ENCODE data around the gene CDC27.
"Not testable (repeated sequence)": the region's sequence is repeated elsewhere in the genome, so short reads cannot be mapped to it uniquely, and the experiment has no call there.

CDC27 gene

DNA sequence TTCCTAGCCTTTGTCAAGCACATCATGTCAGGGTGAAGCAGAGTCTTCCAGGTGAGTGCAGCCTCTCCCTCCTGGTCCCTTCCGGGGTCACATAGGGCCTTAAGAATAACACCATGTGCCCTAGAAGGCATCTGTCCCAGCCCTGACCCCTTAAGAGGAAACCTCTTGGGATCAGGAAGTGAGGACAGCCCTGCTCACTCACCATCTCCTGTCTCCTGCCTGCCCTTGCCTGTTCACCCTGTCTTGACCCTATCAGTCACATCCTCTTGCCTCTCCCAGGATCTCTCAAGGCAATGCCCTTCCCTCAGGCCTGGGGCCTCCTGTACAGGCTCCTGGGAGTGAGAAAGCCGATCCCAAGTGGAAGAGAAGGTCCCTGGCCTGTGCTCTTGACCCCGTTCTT is 33.9 kb upstream of the CDC27 start:
- no peak for DNase-seq (ENCODE audit: extremely low spot score)
- ChIA-PET CTCF (interaction anchor here (1.4 kb wide), 1 partner anchor 93 kb away, joined by 3 read pairs; no protein-coding TSS in a partner anchor), POLR2A (no interaction called here)
- no peak for TF ChIP-seq FOXM1 (IDR thresholded peaks at IDR 0.05; ENCODE audit: borderline replicate concordance)
- TF ChIP-seq HDGF (IDR thresholded peaks at IDR 0.05; ENCODE audit: borderline replicate concordance), result no peak
- TF ChIP-seq FOXK2 (IDR thresholded peaks at IDR 0.05), result no peak
- no peak for TF ChIP-seq SUZ12 (IDR thresholded peaks at IDR 0.05)
- TF ChIP-seq SP1 (IDR thresholded peaks at IDR 0.05), result no peak
- TF ChIP-seq ZNF384 (IDR thresholded peaks at IDR 0.05), result no peak
- TF ChIP-seq ARNT (IDR thresholded peaks at IDR 0.05), result no peak
- TF ChIP-seq BHLHE40 (IDR thresholded peaks at IDR 0.05; ENCODE audit: borderline replicate concordance), result no peak
- no peak for TF ChIP-seq NFRKB (IDR thresholded peaks at IDR 0.05)
- TF ChIP-seq LEF1 (IDR thresholded peaks at IDR 0.05; ENCODE audit: borderline replicate concordance), result no peak
- no peak for TF ChIP-seq TARDBP (IDR thresholded peaks at IDR 0.05)

DNA sequence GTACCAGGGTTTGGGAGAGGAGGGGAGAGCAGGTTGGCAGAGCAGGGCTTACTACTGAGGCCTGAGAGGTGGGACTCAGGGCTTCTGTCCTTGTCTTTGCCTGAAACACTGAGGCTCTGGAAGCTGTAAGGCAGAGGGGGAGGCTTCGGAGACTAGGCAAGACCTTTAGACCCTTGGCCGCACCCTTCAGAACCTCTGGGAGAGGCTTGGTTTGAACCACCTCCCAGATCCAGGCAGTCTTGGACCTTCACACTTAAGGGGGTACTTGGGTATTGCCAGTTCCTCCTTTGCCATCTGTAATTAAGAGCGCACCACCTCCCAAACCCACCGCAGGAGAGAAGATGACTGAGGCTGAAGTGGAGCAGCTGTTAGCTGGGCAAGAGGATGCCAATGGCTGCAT is 33.0 kb upstream of the CDC27 start:
- TF ChIP-seq TARDBP (IDR thresholded peaks at IDR 0.05), result no peak
- TF ChIP-seq SP1 (IDR thresholded peaks at IDR 0.05), result no peak
- TF ChIP-seq CTBP1 (IDR thresholded peaks at IDR 0.05; ENCODE audit: borderline replicate concordance), result no peak
- no peak for TF ChIP-seq SUZ12 (IDR thresholded peaks at IDR 0.05)
- no peak for TF ChIP-seq L3MBTL2 (conservative IDR thresholded peaks at IDR 0.05)
- no peak for TF ChIP-seq FOXM1 (IDR thresholded peaks at IDR 0.05; ENCODE audit: borderline replicate concordance)
- TF ChIP-seq ARNT (IDR thresholded peaks at IDR 0.05), result no peak
- no peak for TF ChIP-seq BHLHE40 (IDR thresholded peaks at IDR 0.05; ENCODE audit: borderline replicate concordance)
- no peak for TF ChIP-seq LEF1 (IDR thresholded peaks at IDR 0.05; ENCODE audit: borderline replicate concordance)
- TF ChIP-seq NFRKB (IDR thresholded peaks at IDR 0.05), result no peak
- POLR2A ChIA-PET, result no interaction called here
- no peak for DNase-seq (ENCODE audit: extremely low spot score)
- CTCF ChIA-PET, result no interaction called here

DNA sequence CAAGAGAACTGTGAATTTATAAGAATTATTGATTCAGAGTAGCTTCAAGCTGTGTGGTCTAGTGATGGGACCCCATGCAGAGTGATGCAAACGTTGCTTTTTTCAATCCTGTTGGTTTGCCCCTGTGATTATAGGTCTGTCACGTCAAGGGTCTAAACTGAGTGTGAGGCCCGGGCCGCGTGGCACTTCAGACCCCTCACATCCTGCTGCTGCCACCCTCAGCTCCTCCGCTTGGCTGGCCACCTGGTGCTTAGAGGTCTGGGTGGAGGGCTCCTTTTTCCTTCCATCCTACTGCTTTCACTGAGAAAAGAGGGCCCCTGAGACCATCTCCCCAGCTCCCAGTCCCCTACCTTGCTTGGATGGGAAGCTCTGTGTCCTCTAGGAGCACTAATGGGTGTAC is 32.1 kb upstream of the CDC27 start:
- ChIA-PET POLR2A (no interaction called here), CTCF (no interaction called here)
- no peak for DNase-seq (ENCODE audit: extremely low spot score)
- no peak for TF ChIP-seq ARNT (IDR thresholded peaks at IDR 0.05)
- no peak for TF ChIP-seq L3MBTL2 (conservative IDR thresholded peaks at IDR 0.05)
- TF ChIP-seq SP1 (IDR thresholded peaks at IDR 0.05), result no peak
- no peak for TF ChIP-seq HDGF (IDR thresholded peaks at IDR 0.05; ENCODE audit: borderline replicate concordance)
- TF ChIP-seq CTBP1 (IDR thresholded peaks at IDR 0.05; ENCODE audit: borderline replicate concordance), result no peak
- no peak for TF ChIP-seq FOXK2 (IDR thresholded peaks at IDR 0.05)
- TF ChIP-seq BHLHE40 (IDR thresholded peaks at IDR 0.05; ENCODE audit: borderline replicate concordance), result no peak
- no peak for TF ChIP-seq FOXA1 (IDR thresholded peaks at IDR 0.05)
- TF ChIP-seq, protein P1, sequence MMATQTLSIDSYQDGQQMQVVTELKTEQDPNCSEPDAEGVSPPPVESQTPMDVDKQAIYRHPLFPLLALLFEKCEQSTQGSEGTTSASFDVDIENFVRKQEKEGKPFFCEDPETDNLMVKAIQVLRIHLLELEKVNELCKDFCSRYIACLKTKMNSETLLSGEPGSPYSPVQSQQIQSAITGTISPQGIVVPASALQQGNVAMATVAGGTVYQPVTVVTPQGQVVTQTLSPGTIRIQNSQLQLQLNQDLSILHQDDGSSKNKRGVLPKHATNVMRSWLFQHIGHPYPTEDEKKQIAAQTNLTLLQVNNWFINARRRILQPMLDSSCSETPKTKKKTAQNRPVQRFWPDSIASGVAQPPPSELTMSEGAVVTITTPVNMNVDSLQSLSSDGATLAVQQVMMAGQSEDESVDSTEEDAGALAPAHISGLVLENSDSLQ (IDR thresholded peaks at IDR 0.05), result no peak
- no peak for TF ChIP-seq ZNF384 (IDR thresholded peaks at IDR 0.05)
- no peak for TF ChIP-seq ELF4 (IDR thresholded peaks at IDR 0.05)

DNA sequence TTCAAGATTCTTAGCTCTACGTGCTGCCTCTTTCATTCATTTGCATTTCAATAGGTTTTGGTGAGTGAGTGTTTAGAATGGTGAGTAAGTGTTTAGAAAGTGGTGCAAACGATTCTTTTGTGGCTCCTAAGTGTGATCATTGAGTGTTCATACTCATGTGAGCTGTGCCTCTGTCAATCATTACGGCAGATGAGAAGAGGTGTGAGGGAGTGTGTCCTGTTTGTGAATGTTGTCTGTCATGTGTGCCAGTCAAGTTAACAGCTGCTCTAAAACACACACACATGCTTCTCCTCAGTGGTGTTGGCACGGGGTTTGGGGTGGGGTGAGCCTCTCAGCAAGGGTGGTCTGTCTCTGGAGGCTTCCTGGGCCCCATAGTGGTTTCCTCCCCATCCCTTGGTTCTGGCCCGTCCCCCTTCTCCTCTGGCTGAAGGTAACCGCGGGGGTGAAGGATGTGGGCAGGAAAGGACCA is 31.5 kb upstream of the CDC27 start:
- CTCF ChIA-PET, result no interaction called here

DNA sequence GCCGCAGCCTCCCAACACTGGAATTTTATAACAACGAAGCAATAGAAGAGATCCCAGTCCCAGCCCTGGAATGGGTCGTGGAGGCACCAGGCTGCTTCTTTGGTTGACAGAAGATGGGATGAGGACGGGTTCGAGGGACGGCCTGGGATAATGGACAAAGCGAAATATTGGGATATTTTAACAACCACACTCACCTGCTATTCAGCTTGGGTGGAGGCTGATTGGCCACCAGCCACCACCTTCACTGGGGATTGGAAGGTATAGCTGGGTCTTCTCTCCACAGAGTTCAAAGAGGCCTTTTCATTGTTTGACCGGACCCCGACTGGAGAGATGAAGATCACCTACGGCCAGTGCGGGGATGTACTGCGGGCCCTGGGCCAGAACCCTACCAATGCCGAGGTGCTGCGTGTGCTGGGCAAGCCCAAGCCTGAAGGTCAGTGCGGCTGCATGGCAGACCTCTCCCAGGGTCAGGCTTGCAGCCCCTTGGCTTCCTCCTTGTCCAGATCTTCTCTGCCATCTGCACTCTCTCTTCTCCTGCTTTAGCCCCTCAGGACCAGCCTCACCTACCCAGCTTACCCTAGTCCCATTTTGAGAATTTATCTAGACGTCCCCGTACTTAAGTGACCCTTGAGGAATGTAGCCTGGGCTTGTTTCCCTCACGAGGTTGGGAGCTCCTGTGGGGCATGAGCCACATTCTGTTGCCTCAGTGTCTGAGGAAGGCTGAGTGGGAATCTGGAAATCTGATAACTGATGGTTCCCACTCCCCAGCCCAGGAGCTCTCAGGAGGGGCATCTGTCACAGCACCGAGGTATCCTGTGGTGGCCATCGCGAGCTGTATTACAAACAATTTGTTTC is 30.8 kb upstream of the CDC27 start:
- ChIA-PET POLR2A (no interaction called here), CTCF (no interaction called here)
- no peak for DNase-seq (ENCODE audit: extremely low spot score)
- TF ChIP-seq ARNT (IDR thresholded peaks at IDR 0.05), result no peak
- TF ChIP-seq, protein P1 (IDR thresholded peaks at IDR 0.05), result no peak
- no peak for TF ChIP-seq CTBP1 (IDR thresholded peaks at IDR 0.05; ENCODE audit: borderline replicate concordance)
- no peak for TF ChIP-seq BHLHE40 (IDR thresholded peaks at IDR 0.05; ENCODE audit: borderline replicate concordance)
- TF ChIP-seq FOXK2 (IDR thresholded peaks at IDR 0.05), result no peak
- no peak for TF ChIP-seq NFRKB (IDR thresholded peaks at IDR 0.05)
- no peak for TF ChIP-seq LEF1 (IDR thresholded peaks at IDR 0.05; ENCODE audit: borderline replicate concordance)
- no peak for TF ChIP-seq SP1 (IDR thresholded peaks at IDR 0.05)
- TF ChIP-seq SUZ12 (IDR thresholded peaks at IDR 0.05), result no peak
- TF ChIP-seq TARDBP (IDR thresholded peaks at IDR 0.05), result no peak
- TF ChIP-seq L3MBTL2 (conservative IDR thresholded peaks at IDR 0.05), result no peak
- no peak for TF ChIP-seq HDGF (IDR thresholded peaks at IDR 0.05; ENCODE audit: borderline replicate concordance)
- TF ChIP-seq FOXA1 (IDR thresholded peaks at IDR 0.05), result no peak
- TF ChIP-seq ZNF384 (IDR thresholded peaks at IDR 0.05), result no peak
- no peak for TF ChIP-seq FOXM1 (IDR thresholded peaks at IDR 0.05; ENCODE audit: borderline replicate concordance)
- TF ChIP-seq ELF4 (IDR thresholded peaks at IDR 0.05), result no peak

More for the DNA sequence above, 31.5 kb upstream of the CDC27 start:
- TF ChIP-seq FOXK2 (IDR thresholded peaks at IDR 0.05) (no peak), TARDBP (IDR thresholded peaks at IDR 0.05) (no peak), FOXM1 (IDR thresholded peaks at IDR 0.05; ENCODE audit: borderline replicate concordance) (no peak), HDGF (IDR thresholded peaks at IDR 0.05; ENCODE audit: borderline replicate concordance) (no peak)
- TF ChIP-seq, protein P1 (IDR thresholded peaks at IDR 0.05), result peak; percentile 54; the same call in 1 of the 2 replicates
- POLR2A ChIA-PET, result no interaction called here
- no peak for DNase-seq (ENCODE audit: extremely low spot score)

DNA sequence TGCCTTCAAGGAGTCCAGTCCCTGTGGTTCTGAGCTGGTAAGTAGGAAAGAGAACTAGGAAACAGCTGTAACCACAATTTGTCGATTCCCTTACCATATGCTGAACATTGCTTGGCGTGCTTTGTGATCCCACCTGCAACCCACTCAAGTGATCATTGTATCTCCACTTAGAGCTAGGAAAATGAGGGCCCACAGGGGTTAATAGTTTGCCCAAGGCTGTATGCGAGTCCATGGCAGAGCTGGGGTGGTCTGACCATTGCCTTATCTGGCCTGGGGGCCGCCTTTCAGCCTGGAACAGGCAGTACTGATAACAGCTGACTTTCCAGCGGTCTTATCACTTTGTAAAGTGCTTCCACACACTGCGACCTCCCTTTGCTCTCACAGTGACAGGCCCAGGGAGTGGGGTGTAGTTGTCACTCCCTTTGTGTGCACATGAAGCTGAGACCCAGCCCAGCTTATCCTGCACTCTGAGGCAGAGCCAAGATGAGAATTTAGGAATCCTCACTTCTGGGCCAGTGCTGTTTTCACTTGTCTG is 29.9 kb upstream of the CDC27 start:
- no peak for DNase-seq (ENCODE audit: extremely low spot score)
- CTCF ChIA-PET, result interaction anchor here (0.7 kb wide), 2 partner anchors 23 to 29 kb away, joined by 3 read pairs; partner anchors contain the start of gene CDC27
- POLR2A ChIA-PET, result no interaction called here
- no peak for TF ChIP-seq ZNF384 (IDR thresholded peaks at IDR 0.05)
- no peak for TF ChIP-seq LEF1 (IDR thresholded peaks at IDR 0.05; ENCODE audit: borderline replicate concordance)
- TF ChIP-seq NFRKB (IDR thresholded peaks at IDR 0.05), result no peak
- TF ChIP-seq CTBP1 (IDR thresholded peaks at IDR 0.05; ENCODE audit: borderline replicate concordance), result no peak
- TF ChIP-seq FOXM1 (IDR thresholded peaks at IDR 0.05; ENCODE audit: borderline replicate concordance), result no peak
- no peak for TF ChIP-seq FOXK2 (IDR thresholded peaks at IDR 0.05)
- TF ChIP-seq L3MBTL2 (conservative IDR thresholded peaks at IDR 0.05), result no peak
- no peak for TF ChIP-seq ELF4 (IDR thresholded peaks at IDR 0.05)
- no peak for TF ChIP-seq TARDBP (IDR thresholded peaks at IDR 0.05)
- TF ChIP-seq, protein P1 (IDR thresholded peaks at IDR 0.05), result no peak
- TF ChIP-seq SUZ12 (IDR thresholded peaks at IDR 0.05), result no peak
- TF ChIP-seq HDGF (IDR thresholded peaks at IDR 0.05; ENCODE audit: borderline replicate concordance), result no peak
- TF ChIP-seq ARNT (IDR thresholded peaks at IDR 0.05), result no peak

DNA sequence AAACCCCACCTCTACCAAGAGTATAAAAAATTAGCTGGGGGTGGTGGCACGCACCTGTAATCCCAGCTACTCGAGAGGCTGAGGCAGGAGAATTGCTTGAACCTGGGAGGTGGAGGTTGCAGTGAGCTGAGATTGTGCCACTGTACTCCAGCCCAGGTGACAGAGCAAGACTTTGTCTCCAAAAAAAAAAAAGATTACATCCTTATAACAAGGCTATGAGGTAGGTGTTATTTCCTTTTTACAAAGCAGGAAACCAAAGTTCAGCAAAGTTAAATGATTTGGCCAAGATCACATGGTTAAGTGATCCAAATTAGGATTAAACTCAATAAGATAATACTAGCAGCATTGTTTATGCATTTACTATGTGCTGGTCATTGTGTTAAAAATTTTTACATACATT is 28.2 kb upstream of the CDC27 start:
- POLR2A ChIA-PET; DNase-seq (ENCODE audit: extremely low spot score); CTCF ChIA-PET: not testable (repeated sequence)

DNA sequence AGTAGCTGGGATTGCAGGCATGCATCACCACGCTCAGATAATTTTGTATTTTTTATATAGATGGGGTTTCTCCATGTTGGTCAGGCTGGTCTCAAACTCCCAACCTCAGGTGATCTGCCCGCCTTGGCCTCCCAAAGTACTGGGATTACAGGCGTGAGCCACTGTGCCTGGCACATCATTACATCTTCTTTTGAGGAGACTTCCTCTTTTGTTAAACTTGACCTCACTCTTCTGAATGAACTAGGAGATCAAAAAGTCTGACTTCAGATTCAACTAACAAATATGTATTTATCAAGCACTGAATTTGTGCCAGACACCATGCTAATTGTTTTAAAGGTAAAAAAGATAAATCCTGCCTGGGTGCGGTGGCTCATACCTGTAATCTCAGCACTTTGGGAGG is 27.7 kb upstream of the CDC27 start:
- CTCF ChIA-PET, result not testable (repeated sequence)

More for the DNA sequence above, 27.7 kb upstream of the CDC27 start:
- POLR2A ChIA-PET; DNase-seq (ENCODE audit: extremely low spot score): not testable (repeated sequence)
